ENCODE results near the gene RAMACL.

- no peak for TF ChIP-seq CTCF (IDR thresholded peaks at IDR 0.05)
- TF ChIP-seq POLR2A (IDR thresholded peaks at IDR 0.05) = no peak
Measured at GRCh38 chr6:166625356-166625755, 38.9 kb upstream of the RAMACL start.
